Fibroblast of gingiva (primary cell): ENCODE results near the gene SPOCK2.

Source experiments
- DNase-seq: peaks from one replicate; pipeline ENCODE4 v3.0.0-alpha.2; 2011; ENCODE audit warnings: low read depth

Gene SPOCK2

DNA sequence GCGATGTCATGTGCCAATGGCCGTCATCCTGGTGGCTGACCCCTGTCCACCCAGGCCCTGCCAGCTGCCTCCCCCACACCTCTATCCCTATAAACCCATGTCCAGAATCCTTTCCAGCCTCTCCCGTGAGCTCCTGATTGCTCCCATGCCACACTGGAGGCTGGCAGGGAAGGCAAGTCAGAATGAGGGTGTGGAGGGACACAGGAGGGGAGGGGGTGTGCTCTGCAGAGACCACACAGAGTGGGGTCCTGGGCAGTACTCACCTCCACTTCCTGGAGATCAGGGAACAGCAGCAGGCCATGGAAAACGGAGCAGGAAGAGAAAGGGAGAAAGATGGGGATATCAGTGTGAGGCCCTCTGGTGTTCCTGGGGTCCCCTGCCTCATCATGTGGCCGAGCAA lies 15.7 kb downstream of the SPOCK2 start:
- no peak for DNase-seq

DNA sequence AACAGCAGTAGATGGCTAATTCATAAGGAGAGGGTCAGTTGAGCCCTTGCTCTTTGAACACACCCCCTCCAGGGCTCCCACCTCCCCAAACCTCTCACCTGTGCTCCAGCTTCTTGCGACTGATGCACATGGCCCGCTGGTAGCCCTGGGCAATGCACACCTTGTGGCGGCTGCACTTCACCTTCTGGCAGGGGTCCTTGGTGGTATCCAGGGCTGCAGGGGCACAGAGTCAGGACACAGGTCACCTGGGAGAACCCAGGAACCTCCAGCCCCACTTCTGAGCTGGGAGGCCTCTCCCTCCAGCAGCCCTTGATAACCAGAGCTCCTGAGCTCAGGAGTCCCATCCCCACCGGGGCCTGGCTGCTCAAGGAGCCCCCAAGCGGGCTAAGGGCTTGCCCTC lies 16.3 kb downstream of the SPOCK2 start:
- DNase-seq = no peak

DNA sequence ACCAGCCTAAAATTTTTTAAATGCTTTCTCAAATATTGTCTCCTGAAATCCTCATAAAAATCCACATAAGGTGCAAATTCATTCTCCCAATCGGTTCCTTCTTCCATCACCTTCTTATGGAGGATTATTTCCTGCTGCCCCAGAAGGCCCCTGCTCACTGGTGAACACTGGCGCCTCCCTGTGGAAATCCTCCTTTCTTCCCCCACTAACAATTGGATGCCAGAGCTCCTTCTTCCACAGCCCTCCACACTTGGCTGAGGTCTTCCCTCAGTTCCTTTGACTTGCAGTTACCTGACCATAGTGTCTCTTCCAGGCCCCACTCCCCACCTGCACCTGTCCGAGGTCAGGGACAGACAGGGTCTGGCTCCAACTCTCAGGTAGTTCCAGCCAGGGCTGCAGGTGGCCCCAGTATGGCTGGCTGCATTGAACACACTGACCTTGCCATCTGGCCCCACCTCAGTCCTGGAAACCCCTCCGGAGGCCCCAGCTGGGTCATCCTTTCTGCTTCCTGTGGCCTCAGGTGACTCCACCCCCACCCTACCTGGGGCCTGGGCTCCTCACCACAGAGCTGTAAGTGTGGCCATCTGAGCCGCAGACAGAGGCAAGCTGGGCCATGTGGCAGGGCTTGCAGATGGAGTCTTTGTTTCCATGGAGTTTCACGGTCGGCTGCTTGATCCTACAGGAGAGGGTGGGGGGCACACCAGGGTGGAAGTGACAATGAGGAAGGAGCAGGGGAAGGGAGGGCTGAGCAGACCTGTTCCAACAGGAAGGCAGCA lies 18.4 kb downstream of the SPOCK2 start:
- DNase-seq = no peak

DNA sequence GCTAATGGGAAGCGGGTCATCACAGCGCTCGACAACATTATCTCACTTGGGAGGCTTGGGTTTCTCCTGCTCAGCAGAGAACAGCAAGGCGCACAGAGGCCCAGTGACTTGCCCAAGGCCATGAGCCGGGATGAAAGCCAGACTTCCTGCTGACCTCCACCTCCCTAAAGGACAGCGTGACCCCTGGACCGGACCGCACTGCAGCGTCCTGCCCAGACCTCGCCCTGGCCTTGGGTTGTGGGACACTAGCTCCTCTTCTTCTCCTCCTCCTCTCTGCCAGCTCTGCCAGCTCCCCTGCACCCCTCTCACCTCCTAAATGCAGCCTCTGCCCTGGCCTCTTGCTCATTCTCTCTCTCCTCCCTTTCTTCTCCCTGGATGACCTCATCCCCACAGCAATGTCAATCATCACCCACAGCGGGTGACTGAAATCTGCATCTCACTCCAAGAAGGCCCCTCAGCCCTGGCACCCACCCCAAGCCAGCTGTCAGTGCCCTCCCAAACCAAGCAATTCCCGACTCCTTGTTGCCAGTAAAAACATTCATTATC lies 19.4 kb downstream of the SPOCK2 start:
- DNase-seq = no peak

DNA sequence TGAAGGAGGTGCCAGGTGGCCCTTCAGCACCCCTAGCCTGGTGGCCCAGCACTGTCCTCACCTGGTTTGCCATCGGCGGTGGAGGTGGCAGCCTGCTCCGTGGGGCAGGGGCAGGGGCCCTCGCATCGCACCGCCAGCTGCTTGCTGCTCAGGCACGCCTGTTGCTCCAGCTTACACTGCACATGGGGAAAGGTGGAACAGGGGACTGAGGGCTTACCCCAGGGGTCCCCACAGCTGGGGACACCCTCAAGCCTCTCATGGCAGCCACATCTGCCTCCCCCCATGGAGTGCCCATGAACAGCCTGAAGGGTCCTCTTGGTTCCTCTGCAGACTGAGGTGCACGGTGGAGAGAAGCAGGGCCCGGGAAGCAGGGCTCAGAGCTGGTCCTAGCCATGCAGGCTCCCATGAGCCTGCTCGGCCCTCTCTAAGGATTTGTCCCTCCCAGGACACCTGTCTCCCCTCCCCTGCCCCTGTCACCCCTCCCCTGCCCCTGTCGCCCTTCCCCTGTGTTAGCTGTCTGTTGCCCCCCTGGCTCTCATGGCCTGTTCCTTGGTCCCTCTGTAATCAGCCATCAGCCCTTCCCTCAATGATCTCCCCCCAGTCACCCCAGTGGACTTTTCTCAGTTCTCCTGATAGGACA lies 20.1 kb downstream of the SPOCK2 start:
- no peak for DNase-seq

DNA sequence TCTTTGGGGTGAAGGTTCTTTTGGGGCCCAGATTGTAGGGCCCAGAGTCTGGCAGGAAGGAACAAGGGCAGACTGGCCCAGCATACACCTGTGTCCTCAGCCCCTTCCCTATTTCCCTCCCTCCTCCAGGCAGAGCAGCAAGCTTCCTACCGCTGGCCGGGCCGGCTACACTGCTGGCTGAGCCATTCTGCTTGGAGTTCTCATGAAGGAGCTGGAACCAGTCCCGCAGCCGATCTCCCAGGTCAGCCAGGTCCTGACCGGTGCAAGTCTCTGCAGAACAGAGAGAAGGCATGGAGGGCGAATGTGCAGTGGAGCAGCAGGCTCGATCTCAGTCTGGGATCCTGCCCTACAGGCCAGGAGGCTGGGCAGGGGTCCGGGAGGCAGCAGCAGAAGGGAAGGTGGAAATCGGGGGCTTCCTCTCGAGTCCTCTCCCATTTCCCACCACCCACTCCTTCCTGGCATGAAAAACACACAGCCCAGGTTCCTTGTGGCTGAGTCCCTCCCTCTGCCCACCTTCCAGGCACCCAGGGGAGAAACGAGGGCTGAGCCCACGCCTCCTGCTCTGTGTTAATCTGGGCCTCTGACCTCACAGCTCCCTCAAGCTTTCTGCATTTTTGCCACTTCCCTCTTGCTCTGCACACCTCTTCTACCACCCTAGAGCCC lies 20.8 kb downstream of the SPOCK2 start:
- no peak for DNase-seq

DNA sequence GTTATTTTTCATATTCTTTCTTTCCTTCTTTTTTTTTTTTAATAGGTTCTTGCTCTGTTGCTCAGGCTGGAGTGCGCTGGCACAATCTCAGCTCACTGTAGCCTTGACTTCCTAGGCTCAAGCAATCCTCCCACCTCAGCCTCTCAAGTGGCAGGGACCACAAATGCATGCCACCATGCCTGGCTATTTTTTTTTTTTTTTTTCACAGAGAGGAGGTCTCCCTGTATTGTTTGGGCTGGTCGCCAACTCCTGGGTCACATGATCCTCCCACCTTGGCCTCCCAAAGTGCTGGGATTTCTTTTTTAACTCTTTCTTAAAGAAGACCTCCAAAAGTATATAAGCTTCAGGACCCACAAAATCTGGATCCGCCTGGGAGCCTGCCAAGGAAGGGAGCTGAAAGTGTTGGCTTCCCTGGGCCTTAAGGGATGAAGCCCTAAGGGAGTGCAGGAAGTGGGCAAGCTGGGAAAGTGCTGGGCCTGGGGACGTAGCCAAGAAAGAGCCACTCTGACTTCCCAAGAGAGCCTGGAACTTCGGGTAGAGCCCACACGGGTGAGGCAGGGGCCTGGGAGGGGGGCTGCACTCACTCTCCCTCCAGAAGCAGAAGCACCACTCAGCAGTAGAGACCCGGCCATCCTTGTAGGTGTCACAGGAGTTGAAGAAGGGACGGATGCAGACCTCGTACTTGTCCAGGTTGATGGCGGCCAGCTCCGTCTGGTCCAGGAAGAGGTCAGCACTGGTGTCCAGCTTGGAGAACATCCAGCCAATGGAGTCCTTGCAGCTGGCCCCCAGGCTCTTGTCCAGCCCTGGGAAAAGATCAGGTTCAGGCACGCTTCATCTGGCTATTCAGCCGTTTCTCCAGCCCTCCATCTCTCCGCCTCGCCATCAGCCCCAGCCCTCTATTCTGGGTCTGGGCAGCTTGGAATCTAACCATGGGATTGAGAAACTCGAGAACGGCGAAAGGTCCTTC lies 21.8 kb downstream of the SPOCK2 start:
- no peak for DNase-seq

DNA sequence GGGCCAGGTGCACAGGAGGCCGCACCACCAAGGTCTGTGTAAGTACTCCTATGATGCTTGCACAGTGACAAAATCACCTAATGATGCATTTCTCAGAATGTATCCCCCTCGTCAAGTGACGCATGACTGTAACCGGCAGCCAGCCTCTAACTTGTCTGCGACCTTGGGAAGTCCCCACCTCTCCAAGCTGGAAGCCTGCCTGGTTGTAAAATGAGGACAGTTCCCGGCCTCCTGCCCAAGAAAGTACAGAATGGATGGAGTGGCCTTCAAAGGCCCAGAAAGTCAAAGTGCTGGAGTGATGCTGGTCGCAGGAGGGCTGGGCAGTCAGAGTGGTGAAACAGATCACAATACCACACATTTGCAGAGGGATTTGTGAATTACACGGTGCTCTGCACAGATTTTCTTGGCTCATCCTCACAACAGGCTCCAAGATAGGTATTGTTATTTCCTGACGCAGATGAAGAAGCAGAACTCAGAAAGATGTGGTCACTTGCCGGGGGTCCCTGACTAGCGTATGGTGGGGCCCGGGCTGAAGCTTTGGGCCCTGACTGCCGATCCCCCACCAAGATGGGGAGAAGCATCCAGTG lies 22.8 kb downstream of the SPOCK2 start:
- no peak for DNase-seq

DNA sequence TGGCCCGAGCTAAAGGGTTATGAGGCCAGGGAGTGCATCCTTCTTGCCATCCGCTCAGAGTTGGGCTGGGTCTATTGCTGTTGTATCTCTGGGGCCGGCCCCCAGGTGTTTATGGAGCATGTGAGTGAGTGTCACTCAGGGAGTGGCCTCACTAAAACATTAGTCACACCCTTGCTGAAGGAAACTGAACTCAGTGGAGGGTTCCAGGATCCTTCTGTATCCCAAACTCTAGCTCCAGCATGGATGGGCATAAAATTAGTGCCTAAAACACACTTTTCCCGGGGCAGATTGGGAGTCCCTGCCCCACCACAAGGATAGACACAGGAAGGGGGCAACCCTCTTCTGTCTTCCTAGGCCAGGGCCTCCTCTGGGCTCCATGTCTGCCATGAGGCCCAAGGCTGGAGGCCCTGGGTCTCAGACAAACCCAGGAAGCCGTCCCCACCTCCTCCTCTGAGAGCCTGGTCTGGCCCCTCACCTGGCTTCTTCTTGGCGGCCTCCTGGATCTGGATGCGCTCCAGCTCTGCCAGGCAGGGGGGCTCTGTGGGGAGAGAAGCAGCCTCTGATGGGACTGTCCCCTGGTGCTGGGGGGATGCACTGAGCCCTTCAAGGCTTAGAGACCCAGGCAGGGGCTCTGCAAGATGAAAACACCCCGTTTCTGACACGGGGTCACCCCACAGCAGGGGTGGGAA lies 24.5 kb downstream of the SPOCK2 start:
- DNase-seq = no peak

DNA sequence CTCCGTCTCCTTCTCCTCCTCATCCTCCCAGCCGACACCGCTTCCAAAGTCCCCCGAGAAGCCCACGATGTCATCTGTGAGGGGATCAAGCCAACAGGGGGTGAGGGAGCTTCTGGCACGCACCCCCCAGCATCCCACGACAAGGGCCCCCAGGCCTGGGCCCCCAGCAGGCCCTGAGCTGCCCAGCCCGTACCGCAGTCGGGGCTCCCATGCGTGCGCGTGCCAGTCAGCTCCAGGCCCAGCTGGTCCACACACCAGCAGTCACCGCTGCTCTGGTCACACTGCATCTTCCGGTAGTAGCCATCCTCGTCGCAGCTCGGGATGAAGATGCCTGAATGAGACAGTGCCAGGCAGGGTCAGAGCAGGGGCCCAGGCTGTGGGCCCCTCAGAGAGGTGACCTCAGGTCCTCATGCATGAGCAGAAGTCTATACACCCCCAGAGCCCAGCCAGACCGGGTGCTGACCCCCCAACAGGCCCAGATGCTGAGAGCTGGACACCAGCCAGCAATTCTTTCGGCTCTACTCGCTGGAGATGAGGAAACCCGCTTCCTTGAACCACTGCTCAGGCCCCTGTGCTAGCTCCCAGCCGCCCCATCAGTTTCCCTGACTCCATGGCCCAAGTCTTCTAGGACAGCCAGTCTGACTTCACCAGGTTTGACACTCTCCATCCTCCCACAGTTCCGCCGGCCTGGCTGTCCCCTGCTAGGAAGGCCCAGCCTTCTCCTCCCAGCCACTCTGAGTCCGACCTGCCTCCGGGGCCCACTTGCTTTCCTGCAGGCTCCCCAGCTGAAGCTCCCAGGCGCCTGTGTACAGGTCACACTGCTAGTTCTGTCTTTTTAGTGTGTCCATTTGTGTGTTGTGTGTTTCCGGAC lies 25.3 kb downstream of the SPOCK2 start:
- no peak for DNase-seq

DNA sequence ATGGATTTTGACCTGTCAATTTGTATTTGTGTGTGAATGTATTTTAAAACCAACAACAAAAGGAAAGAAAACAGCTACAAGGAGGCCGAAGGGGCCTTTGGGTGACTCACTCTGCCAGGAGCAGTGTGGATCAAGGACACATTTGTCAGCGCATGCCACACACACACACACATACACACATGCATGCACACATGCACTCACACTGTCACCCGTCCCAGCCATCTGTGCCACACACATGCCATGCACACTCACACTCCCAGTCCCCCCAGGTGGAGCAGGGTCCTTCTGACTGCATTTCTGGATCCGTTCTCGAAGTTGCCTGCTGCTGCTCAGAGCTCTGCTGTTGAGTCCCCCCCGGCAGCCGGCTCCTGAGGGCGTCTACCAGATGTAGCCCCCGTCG lies 26.0 kb downstream of the SPOCK2 start:
- DNase-seq = no peak

DNA sequence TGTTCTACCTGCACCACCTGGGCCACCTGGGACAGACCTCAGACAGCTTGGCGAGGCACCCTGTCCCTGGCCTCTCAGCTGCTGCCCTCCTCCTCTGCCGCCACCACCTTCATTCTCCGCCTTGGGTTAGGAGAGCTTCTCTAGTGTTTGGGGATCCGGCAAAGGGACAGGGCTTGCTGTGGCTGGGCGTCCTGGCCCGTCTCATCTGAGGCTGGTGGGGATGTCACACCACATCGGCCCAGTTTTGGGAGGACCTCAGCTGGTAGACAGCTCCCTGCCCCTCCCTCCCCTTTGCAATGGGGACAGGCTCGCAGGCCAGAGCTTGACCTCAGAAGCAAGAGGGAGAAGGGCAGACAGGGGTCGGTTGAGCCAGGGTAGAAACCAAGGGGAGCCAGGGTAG lies 26.4 kb downstream of the SPOCK2 start:
- no peak for DNase-seq

DNA sequence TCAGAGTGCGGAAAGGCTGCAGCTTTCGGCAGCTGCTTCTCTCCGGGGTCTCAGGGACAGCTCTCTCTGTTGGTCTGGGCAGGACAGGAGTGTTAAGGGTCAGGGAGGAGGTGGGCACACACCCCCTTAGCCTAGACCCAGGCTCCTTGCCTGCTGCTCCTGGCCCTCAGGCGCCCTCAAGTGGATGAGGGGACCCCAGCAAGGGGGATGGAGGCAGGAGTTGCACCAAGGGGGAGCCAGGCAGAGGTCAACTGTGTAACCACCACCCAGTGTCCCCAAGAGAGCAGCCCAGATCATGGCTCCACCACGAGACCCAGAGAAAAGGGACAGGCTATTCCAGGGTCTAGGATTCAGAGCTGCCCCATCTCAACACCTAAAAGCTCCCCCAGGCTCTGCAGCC lies 26.9 kb downstream of the SPOCK2 start:
- DNase-seq = no peak

DNA sequence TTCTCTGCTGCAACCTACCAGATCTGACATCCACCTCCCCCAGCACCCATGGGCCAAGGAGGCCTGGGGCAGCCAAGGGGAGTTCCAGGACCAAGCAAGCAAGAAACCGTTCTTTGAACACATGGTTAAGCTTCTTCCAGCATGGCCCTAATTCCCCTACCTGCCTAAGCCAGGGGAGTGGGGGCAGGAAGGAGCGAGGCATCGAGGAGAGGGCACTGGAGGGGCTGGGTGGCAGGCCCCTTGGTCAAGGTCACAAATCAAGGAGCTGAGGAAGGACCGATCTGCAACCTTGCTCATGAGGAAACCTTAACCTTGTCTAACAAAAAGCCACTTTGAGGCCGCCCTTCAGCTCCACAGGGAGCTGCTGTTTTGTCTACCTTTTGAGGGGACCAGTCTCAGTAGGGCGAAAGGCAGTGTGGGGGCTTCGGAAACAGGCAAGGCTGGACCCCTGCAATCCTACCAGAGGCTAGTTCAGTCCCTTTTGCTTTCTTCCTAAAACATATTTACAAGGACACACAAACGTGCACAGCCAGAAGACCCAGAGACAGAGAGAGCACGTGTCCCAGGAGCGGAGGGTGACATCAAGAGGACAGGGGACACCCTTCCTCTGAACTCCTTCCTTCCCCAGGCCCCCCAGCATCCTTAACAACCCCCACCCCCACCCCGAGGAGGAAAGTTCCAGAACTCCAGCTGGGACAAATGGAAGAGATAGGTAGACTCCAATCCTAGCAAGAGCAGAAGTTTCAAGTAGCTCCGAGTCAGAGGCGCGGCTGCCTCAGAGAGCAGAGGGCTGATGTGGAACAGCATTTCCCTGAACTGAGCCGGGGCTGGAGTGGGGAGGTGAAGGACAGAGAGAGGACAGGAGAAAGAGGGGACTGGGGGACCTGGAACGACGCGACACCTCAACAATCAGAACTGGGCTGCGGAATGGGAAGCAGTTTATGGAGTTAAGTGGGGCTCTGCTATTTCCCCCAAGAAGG lies 28.2 kb downstream of the SPOCK2 start:
- no peak for DNase-seq

DNA sequence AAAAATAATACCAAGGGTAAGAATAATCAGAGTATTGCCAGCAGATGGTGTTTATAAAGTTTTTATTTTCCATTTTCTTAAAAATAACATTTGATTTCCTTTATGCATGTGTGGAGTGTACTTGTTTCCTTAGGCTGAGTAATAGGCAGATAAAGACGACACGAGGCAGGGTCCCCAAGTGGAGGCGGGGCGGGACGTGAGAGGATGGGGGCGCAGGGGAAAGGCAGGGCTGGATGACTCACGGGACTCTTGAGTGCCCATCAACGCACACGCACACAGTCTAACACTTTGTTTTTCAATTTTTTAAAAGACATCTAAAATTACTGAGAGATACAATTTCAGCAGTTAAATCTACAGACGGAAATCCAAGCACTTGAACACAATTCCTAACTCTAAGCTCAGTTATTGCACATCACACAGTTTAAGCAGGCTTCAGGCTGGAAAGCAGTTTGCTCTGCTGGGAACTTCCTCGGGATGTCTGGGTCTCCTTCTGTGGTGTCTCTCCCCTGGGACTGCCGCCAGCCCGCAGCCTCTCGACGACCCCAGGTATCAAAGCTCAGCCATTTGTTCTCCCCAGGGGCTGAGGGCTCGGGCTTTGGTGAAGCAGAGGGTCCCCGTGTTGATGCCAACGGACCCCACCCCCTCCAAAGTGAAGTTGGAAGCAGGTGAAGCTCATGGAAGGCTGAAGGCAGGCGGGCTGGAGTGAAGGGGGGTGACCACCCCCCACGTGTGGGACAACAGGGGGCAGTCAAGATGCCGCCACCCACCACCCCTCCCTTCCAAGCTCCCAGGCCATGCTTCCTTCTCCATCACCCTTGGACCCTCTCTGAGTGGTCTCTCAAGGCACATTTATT lies 29.1 kb downstream of the SPOCK2 start:
- DNase-seq = no peak

DNA sequence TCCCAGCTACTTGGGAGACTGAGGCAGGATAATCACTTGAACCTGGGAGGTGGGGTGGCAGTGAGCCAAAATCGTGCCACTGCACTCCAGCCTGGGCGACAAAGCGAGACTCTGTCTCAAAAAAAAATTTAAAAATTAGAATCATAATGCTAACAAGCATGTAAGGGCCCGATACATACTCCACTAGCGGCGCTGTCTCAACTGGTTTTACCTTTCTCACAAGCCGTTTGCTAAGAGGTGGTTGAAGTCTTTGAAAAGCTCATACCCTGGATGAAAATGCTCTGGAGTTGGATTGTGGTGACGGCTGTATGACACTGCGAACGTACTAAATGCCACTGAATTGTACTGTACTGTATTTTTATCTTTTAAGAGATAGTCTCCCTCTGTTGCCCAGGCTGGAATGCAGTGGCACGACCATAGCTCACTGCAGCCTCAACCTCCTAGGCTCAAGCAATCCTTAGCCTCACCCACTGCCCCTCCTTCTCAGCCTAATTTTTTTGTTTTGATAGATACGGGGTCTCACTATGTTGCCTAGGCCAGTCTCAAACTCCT lies 29.9 kb downstream of the SPOCK2 start:
- no peak for DNase-seq
